Measurements from ENCODE around the gene TMEM131L. TPM values are rescaled to one million over a fixed set of nuclear protein-coding genes. Genes with fewer than 3 reads are reported as not detected.
"Not testable (repeated sequence)": the region's sequence is repeated elsewhere in the genome, so short reads cannot be mapped to it uniquely, and the experiment has no call there.

TMEM131L gene
- total RNA-seq, 1 donor from 2014 or later: 6.4 TPM

- H3K4me3 Mint-ChIP-seq (ENCODE audit: unreplicated experiment): no peak overlapping the region
- no peak for DNase-seq (ENCODE audit: extremely low spot score, unreplicated experiment)
- H3K4me1 Mint-ChIP-seq (ENCODE audit: unreplicated experiment): peaks cover 38% of the 10 kb centered on the region
- no peak for TF ChIP-seq CTCF (IDR thresholded peaks at IDR 0.05)
- peak overlapping the region; percentile 12 for H3K27ac Mint-ChIP-seq (ENCODE audit: unreplicated experiment)
- no peaks in the 10 kb centered on the region for H3K9me3 Mint-ChIP-seq (ENCODE audit: unreplicated experiment)
- no peaks in the 10 kb centered on the region for H3K27me3 Mint-ChIP-seq (ENCODE audit: unreplicated experiment)
- H3K36me3 Mint-ChIP-seq (ENCODE audit: unreplicated experiment): no peaks in the 10 kb centered on the region
Measured at GRCh38 chr4:153450544-153450917, 15.6 kb upstream of the TMEM131L start.

GRCh38 chr4:153451145-153451544, 15.0 kb upstream of the TMEM131L start:
- not testable (repeated sequence) for H3K4me3 Mint-ChIP-seq (ENCODE audit: unreplicated experiment); H3K27ac Mint-ChIP-seq (ENCODE audit: unreplicated experiment)

GRCh38 chr4:153451911-153452657, 14.1 kb upstream of the TMEM131L start:
- Mint-ChIP-seq H3K4me1 (ENCODE audit: unreplicated experiment) (peaks cover 37% of the 10 kb centered on the region), H3K9me3 (ENCODE audit: unreplicated experiment) (no peaks in the 10 kb centered on the region), H3K4me3 (ENCODE audit: unreplicated experiment) (no peak overlapping the region), H3K27ac (ENCODE audit: unreplicated experiment) (peak overlapping the region; percentile 39), H3K27me3 (ENCODE audit: unreplicated experiment) (no peaks in the 10 kb centered on the region), H3K36me3 (ENCODE audit: unreplicated experiment) (no peaks in the 10 kb centered on the region)
- DNase-seq (ENCODE audit: extremely low spot score, unreplicated experiment): peak; percentile 81
- no peak for TF ChIP-seq CTCF (IDR thresholded peaks at IDR 0.05)

More at GRCh38 chr4:153451145-153451544, 15.0 kb upstream of the TMEM131L start:
- H3K36me3 Mint-ChIP-seq (ENCODE audit: unreplicated experiment); H3K9me3 Mint-ChIP-seq (ENCODE audit: unreplicated experiment); H3K27me3 Mint-ChIP-seq (ENCODE audit: unreplicated experiment): not testable (repeated sequence)
- peak; percentile 68 for DNase-seq (ENCODE audit: extremely low spot score, unreplicated experiment)
- peaks cover 38% of the 10 kb centered on the region for H3K4me1 Mint-ChIP-seq (ENCODE audit: unreplicated experiment)

- Mint-ChIP-seq H3K27ac (ENCODE audit: unreplicated experiment) (no peak overlapping the region), H3K4me3 (ENCODE audit: unreplicated experiment) (no peak overlapping the region), H3K36me3 (ENCODE audit: unreplicated experiment) (no peaks in the 10 kb centered on the region), H3K4me1 (ENCODE audit: unreplicated experiment) (peaks cover 29% of the 10 kb centered on the region), H3K9me3 (ENCODE audit: unreplicated experiment) (no peaks in the 10 kb centered on the region), H3K27me3 (ENCODE audit: unreplicated experiment) (no peaks in the 10 kb centered on the region)
- no peak for DNase-seq (ENCODE audit: extremely low spot score, unreplicated experiment)
- no peak for TF ChIP-seq CTCF (IDR thresholded peaks at IDR 0.05)
Measured at GRCh38 chr4:153452658-153453378, 13.3 kb upstream of the TMEM131L start.

- no peaks in the 10 kb centered on the region for H3K36me3 Mint-ChIP-seq (ENCODE audit: unreplicated experiment)
- peak; percentile 34 for DNase-seq (ENCODE audit: extremely low spot score, unreplicated experiment)
- no peaks in the 10 kb centered on the region for H3K9me3 Mint-ChIP-seq (ENCODE audit: unreplicated experiment)
- H3K27me3 Mint-ChIP-seq (ENCODE audit: unreplicated experiment): no peaks in the 10 kb centered on the region
- H3K27ac Mint-ChIP-seq (ENCODE audit: unreplicated experiment): no peak overlapping the region
- H3K4me3 Mint-ChIP-seq (ENCODE audit: unreplicated experiment): no peak overlapping the region
- no peak for TF ChIP-seq CTCF (IDR thresholded peaks at IDR 0.05)
- H3K4me1 Mint-ChIP-seq (ENCODE audit: unreplicated experiment): peaks cover 24% of the 10 kb centered on the region
Measured at GRCh38 chr4:153453402-153453801, 12.8 kb upstream of the TMEM131L start.
